ENCODE data around the gene SYNE2.

DNA sequence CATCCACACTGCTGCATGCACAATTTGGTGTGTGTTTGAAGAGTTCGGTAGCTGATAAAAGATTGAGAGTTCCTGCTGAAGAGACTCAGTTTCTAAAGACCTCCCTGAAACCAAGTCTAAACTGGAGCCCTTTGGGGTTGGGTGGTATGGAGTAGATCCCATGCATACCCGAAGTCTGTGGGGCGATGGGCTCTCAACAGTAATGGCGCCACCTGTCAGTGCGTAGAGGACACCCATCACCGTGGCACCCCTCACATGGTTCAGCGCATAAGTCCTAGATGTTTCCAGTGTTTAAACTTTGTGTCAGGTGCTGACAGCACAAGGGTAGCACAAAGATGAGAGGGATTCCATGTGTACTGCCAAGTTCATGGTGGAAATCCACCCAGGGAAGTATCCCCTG is 355.5 kb downstream of the SYNE2 start:
- TF ChIP-seq, protein P1, sequence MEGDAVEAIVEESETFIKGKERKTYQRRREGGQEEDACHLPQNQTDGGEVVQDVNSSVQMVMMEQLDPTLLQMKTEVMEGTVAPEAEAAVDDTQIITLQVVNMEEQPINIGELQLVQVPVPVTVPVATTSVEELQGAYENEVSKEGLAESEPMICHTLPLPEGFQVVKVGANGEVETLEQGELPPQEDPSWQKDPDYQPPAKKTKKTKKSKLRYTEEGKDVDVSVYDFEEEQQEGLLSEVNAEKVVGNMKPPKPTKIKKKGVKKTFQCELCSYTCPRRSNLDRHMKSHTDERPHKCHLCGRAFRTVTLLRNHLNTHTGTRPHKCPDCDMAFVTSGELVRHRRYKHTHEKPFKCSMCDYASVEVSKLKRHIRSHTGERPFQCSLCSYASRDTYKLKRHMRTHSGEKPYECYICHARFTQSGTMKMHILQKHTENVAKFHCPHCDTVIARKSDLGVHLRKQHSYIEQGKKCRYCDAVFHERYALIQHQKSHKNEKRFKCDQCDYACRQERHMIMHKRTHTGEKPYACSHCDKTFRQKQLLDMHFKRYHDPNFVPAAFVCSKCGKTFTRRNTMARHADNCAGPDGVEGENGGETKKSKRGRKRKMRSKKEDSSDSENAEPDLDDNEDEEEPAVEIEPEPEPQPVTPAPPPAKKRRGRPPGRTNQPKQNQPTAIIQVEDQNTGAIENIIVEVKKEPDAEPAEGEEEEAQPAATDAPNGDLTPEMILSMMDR (IDR thresholded peaks at IDR 0.05) = no peak
- no peak for TF ChIP-seq POLR2A (IDR thresholded peaks at IDR 0.05; ENCODE audit: low read depth)

All from esophagus muscularis mucosa (tissue), 3 donors.